ENCODE measurements around the gene PTGFRN. TPM values are rescaled to one million over a fixed set of nuclear protein-coding genes. Genes with fewer than 3 reads are reported as not detected.

Gene PTGFRN
- total RNA-seq (2016; rRNA removed; fragmentation: Illumina TruSeq; extraction: Trizol) (5.2 and 11.3 TPM in 2 replicates), polyA plus RNA-seq (2011; rRNA removed) (3.3 and 3.5 TPM in 2 replicates), polyA minus RNA-seq (2011; rRNA and poly(A)+ RNA removed; ENCODE audit: low replicate concordance) (7.4 and 47.2 TPM in 2 replicates), Bru-seq, nascent RNA (percentile 42 among the genes with signal in this experiment), BruChase-seq, experiment 1, labeled RNA remaining after a 6-hour chase (percentile 48 among the genes with signal in this experiment), BruChase-seq, experiment 2, labeled RNA remaining after a 2-hour chase (percentile 40 among the genes with signal in this experiment)
- total RNA-seq (2016; cell fraction: cytosol; rRNA removed; fragmentation: Illumina TruSeq; extraction: Trizol; ENCODE audit: low read depth), result 0.30 and 0.44 TPM in 2 replicates
- 4.6 and 10.3 TPM in 2 replicates for total RNA-seq (2016; cell fraction: insoluble cytoplasmic fraction; rRNA removed; fragmentation: Illumina TruSeq; extraction: Trizol)
- 2.2 and 2.3 TPM in 2 replicates for total RNA-seq (2016; cell fraction: membrane; rRNA removed; fragmentation: Illumina TruSeq; extraction: Trizol)
- total RNA-seq (2016; cell fraction: nucleus; rRNA removed; fragmentation: Illumina TruSeq; extraction: Trizol), result 10.6 and 12.9 TPM in 2 replicates
- 2.2 and 2.7 TPM in 2 replicates for polyA plus RNA-seq (2011; cell fraction: cytosol; rRNA removed)
- polyA plus RNA-seq (2011; cell fraction: nucleus; rRNA removed), result 1.7 and 1.8 TPM in 2 replicates
- polyA plus RNA-seq (2012), result 2.2 and 3.3 TPM in 2 replicates
- polyA plus RNA-seq (2016; cell fraction: cytosol; fragmentation: Illumina TruSeq; extraction: Trizol; ENCODE audit: low read depth), result 0.94 and 1.1 TPM in 2 replicates
- polyA plus RNA-seq (2016; cell fraction: insoluble cytoplasmic fraction; fragmentation: Illumina TruSeq; extraction: Trizol; ENCODE audit: low read depth), result 4.4 and 4.6 TPM in 2 replicates
- 1.9 and 2.4 TPM in 2 replicates for polyA plus RNA-seq (2016; cell fraction: membrane; fragmentation: Illumina TruSeq; extraction: Trizol; ENCODE audit: low read depth)
- 15.1 and 17.0 TPM in 2 replicates for polyA plus RNA-seq (2016; cell fraction: nucleus; fragmentation: Illumina TruSeq; extraction: Trizol; ENCODE audit: insufficient read depth, low read depth)
- 2.9 and 5.4 TPM in 2 replicates for polyA minus RNA-seq (2011; cell fraction: cytosol; rRNA and poly(A)+ RNA removed)
- 3.1 and 3.5 TPM in 2 replicates for polyA minus RNA-seq (2011; cell fraction: nucleus; rRNA and poly(A)+ RNA removed)
- long read RNA-seq, experiment 1, partial matches to known transcripts, result 2 of 12 reads
- long read RNA-seq, experiment 1, other reads (novel, unspliced or antisense), result 10 of 12 reads
- long read RNA-seq, experiment 2, partial matches to known transcripts, result 6 of 11 reads
- long read RNA-seq, experiment 2, other reads (novel, unspliced or antisense), result 5 of 11 reads

GRCh38 chr1:116909512-116910378, at the start of gene PTGFRN:
TSS of gene PTGFRN (plus strand) at chr1:116909916. CDS start at chr1:116910204, 288 bp downstream.
- POLR2A ChIA-PET, result no interaction called here
- no peak for FAIRE-seq
- CTCF ChIA-PET (ENCODE audit: low intra/inter-chr PET ratio, low total read pairs), result no interaction called here
- intact Hi-C loops (cut with micrococcal nuclease; ENCODE audit: unreplicated experiment) (no loop called here), in situ Hi-C loops (cut with HindIII; ENCODE audit: extremely low pct_ligation_motif_present, low pct_unique_long_range_greater_than_20kb) (no loop called here)
- H4K20me1 ChIP-seq (ENCODE audit: insufficient read depth, low read length), result no peaks in the 10 kb centered on the region
- H3K27ac ChIP-seq (ENCODE audit: extremely low read length, insufficient read depth, low read length), result no peak within 1 kb of the TSS
- H3K36me3 ChIP-seq (replicated peaks in 1 of 2; ENCODE audit: control insufficient read depth in 1 of 2, insufficient read depth in 2 of 2, low read length in 2 of 2), result no peaks in the 10 kb centered on the region
- 3% methylated on average over 24 of the region's 86 CpGs for WGBS (ENCODE audit: low lambda C conversion rate)
- no peaks in the 10 kb centered on the region for H3K79me2 ChIP-seq (ENCODE audit: insufficient read depth, low read length)
- no peak for DNase-seq (ENCODE audit: low spot score)
- H3K27me3 ChIP-seq (ENCODE audit: control insufficient read depth in 1 of 2, insufficient read depth in 2 of 2, low read length in 2 of 2), result peaks cover 3 to 34% of the 10 kb centered on the region in 2 experiments; a peak in 4 of 5 replicates
- H3K9ac ChIP-seq (ENCODE audit: insufficient read depth, low read depth, low read length), result peak within 1 kb of the TSS; percentile 27; the same call in 1 of the 2 replicates
- peak within 1 kb of the TSS; percentile 73 for H3K4me2 ChIP-seq (ENCODE audit: low read depth, low read length)
- H3K4me1 ChIP-seq (ENCODE audit: insufficient read depth, low read length), result peaks cover 7% of the 10 kb centered on the region; the same call in 1 of the 2 replicates
- no TSS peak for BruUV-seq (replicated peaks)
- no peak within 1 kb of the TSS for H2AFZ ChIP-seq (ENCODE audit: low read length)
- H3K4me3 ChIP-seq (replicated peaks in 1 of 3; ENCODE audit: insufficient read depth in 1 of 3, low read depth in 2 of 3, low read length in 3 of 3), result peak within 1 kb of the TSS; percentile 58 to 70 (median 67); a peak in 5 of 6 replicates
- H3K9me3 ChIP-seq (ENCODE audit: low read length), result no peaks in the 10 kb centered on the region
- ATAC-seq, result peak; percentile 76
- TF ChIP-seq FUBP1 (CRISPR knock-in tag; IDR thresholded peaks at IDR 0.05; ENCODE audit: borderline replicate concordance) (no peak), HMG20B (CRISPR knock-in tag; conservative IDR thresholded peaks at IDR 0.05) (no peak), ZNF263 (CRISPR knock-in tag; IDR thresholded peaks at IDR 0.05) (peak; percentile 85), ZKSCAN1 (IDR thresholded peaks at IDR 0.05; ENCODE audit: low read length) (no peak), ARID4A (CRISPR knock-in tag; IDR thresholded peaks at IDR 0.05; ENCODE audit: borderline replicate concordance) (0 out of 2 replicates have a peak, but pooled peaks have one; percentile 18), HMGXB4 (CRISPR knock-in tag; IDR thresholded peaks at IDR 0.05; ENCODE audit: borderline replicate concordance in 1 of 2, low read depth in 1 of 2) (0 out of 4 replicates have a peak, but pooled peaks of 1 of the 2 experiments have one; percentile 42), NR2F1 (CRISPR knock-in tag; IDR thresholded peaks at IDR 0.05) (no peak), PHF21A (CRISPR knock-in tag; IDR thresholded peaks at IDR 0.05) (peak; percentile 27; the same call in 1 of the 2 replicates)

Measured in HepG2 (cell line).